PC-3 (cell line): ENCODE results near the gene PRKAR2B.

Experiments
- EZH2 ChIP-seq: fragments of 300-600 bp; sonication (generic); IDR thresholded peaks from one replicate; pipeline ENCODE4 v1.6.1; 2017; ENCODE audit warnings: antibody characterized with exemption, mild to moderate bottlenecking, low read length; ENCODE audit not compliant: unreplicated experiment
- TF ChIP-seq, protein P1 (sequence below): fragments of 300-600 bp; sonication (generic); conservative IDR thresholded peaks from 2 replicates; pipeline ENCODE4 v1.5.1; 2017; ENCODE audit warnings: antibody characterized with exemption, low read depth, mild to moderate bottlenecking, low read length

DNA sequence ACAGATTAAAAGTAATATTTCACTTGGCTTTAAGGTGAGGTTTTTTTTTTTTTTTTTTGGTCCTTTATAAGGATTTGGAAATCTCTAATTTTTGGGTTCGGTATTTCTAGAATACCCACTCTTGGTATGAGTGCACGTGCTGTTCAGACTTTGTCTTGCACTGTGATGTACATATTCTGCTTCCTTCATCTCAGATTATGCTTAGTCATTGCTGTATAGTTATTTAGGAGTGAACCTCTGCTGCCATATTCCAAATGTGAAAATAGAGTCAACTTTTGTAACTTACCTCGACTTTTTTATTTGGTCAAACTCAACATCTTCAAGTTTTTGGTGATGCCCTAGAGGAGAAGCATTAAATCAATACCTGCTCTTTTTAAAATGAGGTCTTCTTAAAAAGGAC, 84.2 kb downstream of the PRKAR2B start:
- TF ChIP-seq, protein P1, sequence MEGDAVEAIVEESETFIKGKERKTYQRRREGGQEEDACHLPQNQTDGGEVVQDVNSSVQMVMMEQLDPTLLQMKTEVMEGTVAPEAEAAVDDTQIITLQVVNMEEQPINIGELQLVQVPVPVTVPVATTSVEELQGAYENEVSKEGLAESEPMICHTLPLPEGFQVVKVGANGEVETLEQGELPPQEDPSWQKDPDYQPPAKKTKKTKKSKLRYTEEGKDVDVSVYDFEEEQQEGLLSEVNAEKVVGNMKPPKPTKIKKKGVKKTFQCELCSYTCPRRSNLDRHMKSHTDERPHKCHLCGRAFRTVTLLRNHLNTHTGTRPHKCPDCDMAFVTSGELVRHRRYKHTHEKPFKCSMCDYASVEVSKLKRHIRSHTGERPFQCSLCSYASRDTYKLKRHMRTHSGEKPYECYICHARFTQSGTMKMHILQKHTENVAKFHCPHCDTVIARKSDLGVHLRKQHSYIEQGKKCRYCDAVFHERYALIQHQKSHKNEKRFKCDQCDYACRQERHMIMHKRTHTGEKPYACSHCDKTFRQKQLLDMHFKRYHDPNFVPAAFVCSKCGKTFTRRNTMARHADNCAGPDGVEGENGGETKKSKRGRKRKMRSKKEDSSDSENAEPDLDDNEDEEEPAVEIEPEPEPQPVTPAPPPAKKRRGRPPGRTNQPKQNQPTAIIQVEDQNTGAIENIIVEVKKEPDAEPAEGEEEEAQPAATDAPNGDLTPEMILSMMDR, result no peak
- TF ChIP-seq EZH2, result no peak
